SU-DHL-6 (cell line): ENCODE data around the gene UBE2J2.

Source experiments
- H2AFZ ChIP-seq: fragments of 200-600 bp; sonication (generic); 2 replicates; pipeline ENCODE4 v1.6.1; 2014; ENCODE audit warnings: low read depth, mild to moderate bottlenecking, moderate library complexity, mixed read lengths, antibody characterized with exemption, low read length; ENCODE audit not compliant: severe bottlenecking
- H3F3A ChIP-seq: fragments of 200-600 bp; shearing (Covaris generic); 2 replicates; pipeline ENCODE4 v1.6.0; 2016; ENCODE audit warnings: antibody characterized with exemption, mild to moderate bottlenecking; ENCODE audit not compliant: insufficient read depth
- H3K27ac ChIP-seq: fragments of 200-600 bp; sonication (generic); 2 replicates; pipeline ENCODE4 v1.5.1; 2016; ENCODE audit warnings: low read depth, mild to moderate bottlenecking, low read length, moderate library complexity, mixed read lengths
- H3K27me3 ChIP-seq: fragments of 200-600 bp; sonication (generic), shearing (Covaris generic); 2 replicates; pipeline ENCODE4 v1.6.0; 2014; ENCODE audit warnings: mild to moderate bottlenecking, low read length
- H3K36me3 ChIP-seq: fragments of 200-600 bp; sonication (generic); 2 replicates; pipeline ENCODE4 v1.6.1; 2014; ENCODE audit warnings: mild to moderate bottlenecking, low read length, mixed read lengths
- H3K4me2 ChIP-seq: fragments of 300-600, 200-600 bp; shearing (Covaris generic), sonication (generic); 2 replicates; pipeline ENCODE4 v1.6.0; 2014; ENCODE audit warnings: low read length, low read depth, mild to moderate bottlenecking; ENCODE audit not compliant: poor library complexity, severe bottlenecking
- H3K4me3 ChIP-seq: fragments of 200-600 bp; sonication (generic); 2 replicates; pipeline ENCODE4 v1.5.1; 2014; ENCODE audit warnings: antibody characterized with exemption, low read length, mild to moderate bottlenecking, mixed read lengths; ENCODE audit not compliant: insufficient read depth, poor library complexity, severe bottlenecking
- H3K79me2 ChIP-seq: fragments of 200-600 bp; sonication (generic); 2 replicates; pipeline ENCODE4 v1.6.1; 2014; ENCODE audit warnings: mild to moderate bottlenecking, low read length, moderate library complexity; ENCODE audit not compliant: insufficient read depth
- H3K9ac ChIP-seq: fragments of 200-600 bp; sonication (generic); 2 replicates; pipeline ENCODE4 v1.7.0; 2014; ENCODE audit warnings: mild to moderate bottlenecking, low read length
- H3K9me2 ChIP-seq: fragments of 200-600 bp; sonication (generic); replicated peaks from 2 replicates; pipeline ENCODE4 v1.6.1; 2014; ENCODE audit warnings: low read length; ENCODE audit not compliant: insufficient read depth
- H3K9me3 ChIP-seq: fragments of 200-600 bp; sonication (generic); 2 replicates; pipeline ENCODE4 v1.6.1; 2014; ENCODE audit warnings: low read length, mixed read lengths; ENCODE audit not compliant: insufficient read depth
- H4K20me1 ChIP-seq: fragments of 200-600 bp; sonication (generic); 2 replicates; pipeline ENCODE4 v1.6.1; 2014; ENCODE audit warnings: low read depth, mild to moderate bottlenecking, antibody characterized with exemption, low read length, moderate library complexity, mixed read lengths
- EZH2phosphoT487 ChIP-seq: fragments of 200-600 bp; sonication (generic), shearing (Covaris generic); conservative IDR thresholded peaks from 2 replicates; pipeline ENCODE4 v1.6.1; 2018; ENCODE audit warnings: mild to moderate bottlenecking, antibody characterized with exemption, low read length, moderate library complexity, mixed read lengths
- TF ChIP-seq, protein P1 (sequence below): fragments of 200-600 bp; sonication (generic); IDR thresholded peaks from one replicate; pipeline ENCODE4 v1.5.1; 2017; ENCODE audit warnings: antibody characterized with exemption, mild to moderate bottlenecking, low read length, moderate library complexity; ENCODE audit not compliant: insufficient read depth, poor library complexity, severe bottlenecking

The UBE2J2 gene

DNA sequence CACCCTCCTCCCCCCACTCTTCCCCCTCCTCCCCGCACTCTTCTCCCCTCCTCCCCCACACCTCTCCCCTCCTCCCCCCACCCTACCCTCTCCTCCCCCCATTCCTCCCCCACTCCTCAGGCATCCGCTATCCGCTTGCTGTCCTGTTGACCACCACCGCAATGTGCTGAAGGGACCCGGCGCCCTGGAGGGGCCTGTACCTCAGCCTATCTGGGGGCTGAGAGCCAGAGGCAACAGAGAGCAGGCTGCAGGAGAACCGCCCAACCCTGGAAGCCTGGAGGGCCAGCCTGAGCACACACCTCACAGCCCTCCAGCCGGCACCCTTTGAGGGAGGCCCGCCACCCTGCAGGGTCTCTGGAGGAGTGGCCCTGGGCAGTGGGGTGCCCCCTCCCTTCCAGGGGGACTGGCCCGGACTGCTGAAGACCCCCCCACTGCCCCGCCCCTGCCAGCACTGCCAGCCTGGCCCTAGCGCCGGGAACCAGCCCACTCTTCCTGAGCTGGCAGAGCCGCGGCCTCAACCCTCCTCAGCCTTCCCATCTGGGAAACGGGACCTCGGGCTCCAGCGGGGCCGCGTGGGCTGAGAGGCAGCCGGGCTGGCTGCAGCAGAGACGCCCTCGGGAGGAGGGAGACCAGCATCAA lies 28.4 kb downstream of the UBE2J2 start:
- H3K27ac ChIP-seq: no peak overlapping the region
- no peaks in the 10 kb centered on the region for H3K9me2 ChIP-seq
- no peaks in the 10 kb centered on the region for H3K9me3 ChIP-seq
- TF ChIP-seq, protein P1, sequence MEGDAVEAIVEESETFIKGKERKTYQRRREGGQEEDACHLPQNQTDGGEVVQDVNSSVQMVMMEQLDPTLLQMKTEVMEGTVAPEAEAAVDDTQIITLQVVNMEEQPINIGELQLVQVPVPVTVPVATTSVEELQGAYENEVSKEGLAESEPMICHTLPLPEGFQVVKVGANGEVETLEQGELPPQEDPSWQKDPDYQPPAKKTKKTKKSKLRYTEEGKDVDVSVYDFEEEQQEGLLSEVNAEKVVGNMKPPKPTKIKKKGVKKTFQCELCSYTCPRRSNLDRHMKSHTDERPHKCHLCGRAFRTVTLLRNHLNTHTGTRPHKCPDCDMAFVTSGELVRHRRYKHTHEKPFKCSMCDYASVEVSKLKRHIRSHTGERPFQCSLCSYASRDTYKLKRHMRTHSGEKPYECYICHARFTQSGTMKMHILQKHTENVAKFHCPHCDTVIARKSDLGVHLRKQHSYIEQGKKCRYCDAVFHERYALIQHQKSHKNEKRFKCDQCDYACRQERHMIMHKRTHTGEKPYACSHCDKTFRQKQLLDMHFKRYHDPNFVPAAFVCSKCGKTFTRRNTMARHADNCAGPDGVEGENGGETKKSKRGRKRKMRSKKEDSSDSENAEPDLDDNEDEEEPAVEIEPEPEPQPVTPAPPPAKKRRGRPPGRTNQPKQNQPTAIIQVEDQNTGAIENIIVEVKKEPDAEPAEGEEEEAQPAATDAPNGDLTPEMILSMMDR: no peak
- no peak for TF ChIP-seq EZH2phosphoT487
- H3K27me3 ChIP-seq: no peaks in the 10 kb centered on the region
- H3K4me2 ChIP-seq: no peak overlapping the region
- no peaks in the 10 kb centered on the region for H3K36me3 ChIP-seq
- no peak overlapping the region for H3K4me3 ChIP-seq
- no peak overlapping the region for H2AFZ ChIP-seq
- no peaks in the 10 kb centered on the region for H3F3A ChIP-seq
- H3K79me2 ChIP-seq: no peaks in the 10 kb centered on the region
- no peaks in the 10 kb centered on the region for H4K20me1 ChIP-seq
- no peak overlapping the region for H3K9ac ChIP-seq

DNA sequence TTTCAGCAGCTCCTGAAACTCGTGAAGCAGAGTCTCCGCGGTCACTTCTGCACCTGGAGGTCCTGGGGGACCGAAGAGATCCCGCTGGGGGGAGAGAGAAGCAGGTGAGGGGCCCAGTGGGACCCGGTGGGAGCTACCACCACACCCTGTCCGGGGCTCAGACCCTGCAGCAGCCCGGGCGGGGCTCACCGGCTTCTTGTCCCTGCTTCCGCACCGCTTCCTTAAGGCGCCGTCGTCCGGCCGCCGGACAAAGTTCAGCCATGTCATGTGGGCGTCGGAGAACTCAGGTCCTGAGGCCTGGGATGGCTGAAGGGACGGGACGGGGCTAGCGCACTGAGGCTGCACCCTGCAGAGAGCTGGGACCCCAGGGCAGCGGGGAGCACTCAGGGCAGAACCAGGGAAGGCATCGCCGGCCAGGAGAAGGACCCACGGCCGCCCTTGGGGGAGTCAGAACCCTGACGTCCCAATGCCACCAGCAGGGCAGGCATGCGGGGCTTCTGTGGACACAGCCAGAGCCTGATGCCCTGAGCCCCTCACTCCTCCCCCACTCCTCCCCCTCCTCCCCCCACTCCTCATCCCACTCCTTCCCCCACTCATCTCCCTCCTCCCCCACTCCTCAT lies 29.4 kb downstream of the UBE2J2 start:
- no peak for TF ChIP-seq EZH2phosphoT487
- TF ChIP-seq, protein P1: no peak

DNA sequence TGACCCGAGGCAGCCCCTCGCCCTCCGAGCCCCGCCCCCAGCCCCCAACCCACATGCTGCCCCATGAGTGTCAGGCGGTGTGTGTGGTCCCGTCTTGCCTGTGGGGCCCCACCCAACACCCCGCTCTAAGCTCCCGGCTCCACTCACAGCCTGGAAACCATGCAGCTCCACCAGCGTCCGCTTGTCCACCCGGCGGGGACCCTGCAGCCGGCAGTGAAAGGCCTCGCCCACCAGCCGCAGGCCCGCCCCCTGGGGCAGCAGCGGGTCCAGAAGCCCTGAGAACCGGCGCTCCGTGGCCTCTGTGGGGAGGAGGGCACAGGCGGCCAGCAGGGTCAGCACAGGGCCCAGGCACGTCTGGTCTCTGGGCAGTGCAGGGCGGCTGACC lies 29.9 kb downstream of the UBE2J2 start:
- Histone ChIP-seq H4K20me1 (no peaks in the 10 kb centered on the region), H3K9ac (no peak overlapping the region), H3K27me3 (no peaks in the 10 kb centered on the region), H3K9me2 (no peaks in the 10 kb centered on the region), H3K4me3 (no peak overlapping the region), H3K79me2 (no peaks in the 10 kb centered on the region), H3F3A (no peaks in the 10 kb centered on the region), H2AFZ (no peak overlapping the region), H3K9me3 (no peaks in the 10 kb centered on the region), H3K36me3 (no peaks in the 10 kb centered on the region), H3K4me2 (no peak overlapping the region), H3K27ac (no peak overlapping the region)
- no peak for TF ChIP-seq EZH2phosphoT487
- TF ChIP-seq, protein P1: no peak

More for the DNA sequence above, 29.4 kb downstream of the UBE2J2 start:
- H3K27ac ChIP-seq: no peak overlapping the region
- no peak overlapping the region for H3K4me2 ChIP-seq
- H4K20me1 ChIP-seq: no peaks in the 10 kb centered on the region
- no peaks in the 10 kb centered on the region for H3K27me3 ChIP-seq
- H2AFZ ChIP-seq: no peak overlapping the region
- H3K4me3 ChIP-seq: no peak overlapping the region
- no peak overlapping the region for H3K9ac ChIP-seq
- H3F3A ChIP-seq: no peaks in the 10 kb centered on the region
- H3K9me2 ChIP-seq: no peaks in the 10 kb centered on the region
- no peaks in the 10 kb centered on the region for H3K79me2 ChIP-seq
- no peaks in the 10 kb centered on the region for H3K9me3 ChIP-seq
- H3K36me3 ChIP-seq: no peaks in the 10 kb centered on the region
